ENCODE data around the gene BARX1.
"Not testable (repeated sequence)": the region's sequence is repeated elsewhere in the genome, so short reads cannot be mapped to it uniquely, and the experiment has no call there.

The BARX1 gene

GRCh38 chr9:93952784-93953495, 2.2 kb downstream of the BARX1 start:
- DNase-seq (ENCODE audit: low read depth in 2 of 3, low spot score in 2 of 3) = no peak

- DNase-seq (ENCODE audit: low read depth in 2 of 3, low spot score in 2 of 3) = no peak
Measured at GRCh38 chr9:93952119-93952783, 2.9 kb downstream of the BARX1 start.

GRCh38 chr9:93951655-93952118, 3.5 kb downstream of the BARX1 start:
- no peak for DNase-seq (ENCODE audit: low read depth in 2 of 3, low spot score in 2 of 3)

GRCh38 chr9:93950619-93951601, 4.2 kb downstream of the BARX1 start:
- DNase-seq (ENCODE audit: low read depth in 2 of 3, low spot score in 2 of 3) = no peak

GRCh38 chr9:93949694-93950449, 5.3 kb downstream of the BARX1 start:
- DNase-seq (ENCODE audit: low read depth in 2 of 3, low spot score in 2 of 3) = no peak

GRCh38 chr9:93949073-93949693, 6.0 kb downstream of the BARX1 start:
- no peak for DNase-seq (ENCODE audit: low read depth in 2 of 3, low spot score in 2 of 3)

GRCh38 chr9:93948441-93949072, 6.6 kb downstream of the BARX1 start:
- DNase-seq (ENCODE audit: low read depth in 2 of 3, low spot score in 2 of 3) = no peak

- no peak for DNase-seq (ENCODE audit: low read depth in 2 of 3, low spot score in 2 of 3)
Measured at GRCh38 chr9:93947409-93948070, 7.6 kb downstream of the BARX1 start.

GRCh38 chr9:93946338-93946712, 8.8 kb downstream of the BARX1 start:
- DNase-seq (ENCODE audit: low read depth in 2 of 3, low spot score in 2 of 3) = no peak

- DNase-seq (ENCODE audit: low read depth in 2 of 3, low spot score in 2 of 3) = no peak
Measured at GRCh38 chr9:93945400-93946337, 9.5 kb downstream of the BARX1 start.

- DNase-seq (ENCODE audit: low read depth in 2 of 3, low spot score in 2 of 3) = no peak
Measured at GRCh38 chr9:93944011-93944410, 11.1 kb downstream of the BARX1 start.

- no peak for DNase-seq (ENCODE audit: low read depth in 2 of 3, low spot score in 2 of 3)
Measured at GRCh38 chr9:93942161-93942560, 13.0 kb downstream of the BARX1 start.

- DNase-seq (ENCODE audit: low read depth in 2 of 3, low spot score in 2 of 3) = no peak
Measured at GRCh38 chr9:93941493-93941892, 13.7 kb downstream of the BARX1 start.

GRCh38 chr9:93940951-93941350, 14.2 kb downstream of the BARX1 start:
- DNase-seq (ENCODE audit: low read depth in 2 of 3, low spot score in 2 of 3) = no peak

- not testable (repeated sequence) for DNase-seq (ENCODE audit: low read depth in 2 of 3, low spot score in 2 of 3)
Measured at GRCh38 chr9:93939589-93939988, 15.6 kb downstream of the BARX1 start.

GRCh38 chr9:93937193-93937592, 18.0 kb downstream of the BARX1 start:
- no peak for DNase-seq (ENCODE audit: low read depth in 2 of 3, low spot score in 2 of 3)

- no peak for DNase-seq (ENCODE audit: low read depth in 2 of 3, low spot score in 2 of 3)
Measured at GRCh38 chr9:93931905-93932304, 23.2 kb downstream of the BARX1 start.

GRCh38 chr9:93930070-93930469, 25.1 kb downstream of the BARX1 start:
- no peak for DNase-seq (ENCODE audit: low read depth in 2 of 3, low spot score in 2 of 3)
